ENCODE results near the gene TRAPPC2.
"Not testable (repeated sequence)": the region's sequence is repeated elsewhere in the genome, so short reads cannot be mapped to it uniquely, and the experiment has no call there.

TRAPPC2 gene

GRCh38 chrX:13742397-13743176, 8.2 kb upstream of the TRAPPC2 start:
- peak in 2 of 6 experiments; percentile 12 to 17 for DNase-seq

GRCh38 chrX:13741695-13742094, 7.3 kb upstream of the TRAPPC2 start:
- no peak for DNase-seq

GRCh38 chrX:13733506-13733905, 914 bp downstream of the TRAPPC2 start:
- no peak for DNase-seq

GRCh38 chrX:13732246-13733067, 2.0 kb downstream of the TRAPPC2 start:
- DNase-seq: no peak

DNA sequence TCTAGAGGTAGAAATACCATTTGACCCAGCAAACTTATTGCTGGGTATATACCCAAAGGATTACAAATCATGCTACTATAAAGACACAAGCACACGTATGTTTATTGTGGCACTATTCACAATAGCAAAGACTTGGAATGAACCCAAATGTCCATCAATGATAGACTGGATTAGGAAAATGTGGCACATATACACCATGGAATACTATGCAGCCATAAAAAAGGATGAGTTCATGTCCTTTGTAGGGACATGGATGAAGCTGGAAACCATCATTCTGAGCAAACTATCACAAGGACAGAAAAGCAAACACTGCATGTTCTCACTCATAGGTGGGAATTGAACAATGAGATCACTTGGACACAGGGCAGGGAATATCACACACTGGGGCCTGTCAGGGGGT, 3.9 kb downstream of the TRAPPC2 start:
- DNase-seq: not testable (repeated sequence)

DNA sequence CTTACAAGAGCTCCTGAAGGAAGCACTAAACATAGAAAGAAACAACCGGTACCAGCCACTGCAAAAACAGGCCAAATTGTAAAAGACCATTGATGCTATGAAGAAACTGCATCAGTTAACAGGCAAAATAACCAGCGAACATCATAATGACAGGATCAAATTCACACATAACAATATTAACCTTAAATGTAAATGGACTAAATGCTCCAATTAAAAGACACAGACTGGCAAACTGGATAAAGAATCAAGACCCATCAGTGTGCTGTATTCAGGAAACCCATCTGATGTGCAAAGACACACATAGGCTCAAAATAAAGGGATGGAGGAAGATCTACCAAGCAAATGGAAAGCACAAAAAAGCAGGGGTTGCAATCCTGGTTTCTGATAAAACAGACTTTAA, 7.8 kb downstream of the TRAPPC2 start:
- DNase-seq: not testable (repeated sequence)

- DNase-seq: peak in 4 of 6 experiments; percentile 0 to 36 (median 9)
These were observed 9.5 kb downstream of the TRAPPC2 start for GRCh38 chrX:13724878-13725277.

DNA sequence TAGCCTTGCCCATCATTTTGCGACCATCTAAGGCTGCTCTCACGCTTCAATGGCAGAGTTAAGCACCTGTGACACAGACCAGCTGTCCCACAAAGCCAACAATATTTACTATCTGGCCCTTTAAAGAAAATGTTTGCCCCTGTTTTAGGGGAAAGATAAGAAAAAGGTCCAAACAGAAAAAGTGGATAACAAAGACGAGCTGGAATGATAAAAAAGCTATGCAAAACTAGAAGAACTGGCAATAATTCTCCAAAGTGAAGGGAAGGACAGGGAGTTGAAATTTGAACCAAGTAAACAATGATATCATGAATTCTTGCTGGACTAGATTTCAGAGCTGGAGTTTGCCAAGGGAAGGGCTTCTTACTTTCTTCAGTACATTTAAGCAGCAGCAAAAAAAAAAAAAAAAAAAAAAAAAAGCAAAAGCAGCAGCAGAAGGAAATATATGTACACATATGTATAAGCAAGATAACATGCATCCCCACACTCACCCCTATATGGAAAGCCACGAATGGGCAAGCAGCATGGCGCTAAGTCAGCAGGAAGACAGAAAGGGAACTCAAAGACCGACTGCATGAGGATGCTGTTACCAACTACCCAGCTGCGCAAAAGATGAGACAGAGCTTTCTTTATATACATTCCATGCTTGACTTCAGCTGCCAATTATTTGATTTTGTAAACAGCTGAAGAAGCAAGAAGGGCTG, 12.5 kb downstream of the TRAPPC2 start:
- no peak for DNase-seq

GRCh38 chrX:13721371-13721770, 13.0 kb downstream of the TRAPPC2 start:
- no peak for DNase-seq

- DNase-seq: no peak
These were observed 15.1 kb downstream of the TRAPPC2 start for GRCh38 chrX:13719192-13719856.

- DNase-seq: no peak
These were observed 16.5 kb downstream of the TRAPPC2 start for GRCh38 chrX:13717700-13718472.

GRCh38 chrX:13716905-13717304, 17.5 kb downstream of the TRAPPC2 start:
- peak in 4 of 6 experiments; percentile 3 to 23 (median 16) for DNase-seq

- no peak for DNase-seq
These were observed 18.0 kb downstream of the TRAPPC2 start for GRCh38 chrX:13716455-13716854.

DNA sequence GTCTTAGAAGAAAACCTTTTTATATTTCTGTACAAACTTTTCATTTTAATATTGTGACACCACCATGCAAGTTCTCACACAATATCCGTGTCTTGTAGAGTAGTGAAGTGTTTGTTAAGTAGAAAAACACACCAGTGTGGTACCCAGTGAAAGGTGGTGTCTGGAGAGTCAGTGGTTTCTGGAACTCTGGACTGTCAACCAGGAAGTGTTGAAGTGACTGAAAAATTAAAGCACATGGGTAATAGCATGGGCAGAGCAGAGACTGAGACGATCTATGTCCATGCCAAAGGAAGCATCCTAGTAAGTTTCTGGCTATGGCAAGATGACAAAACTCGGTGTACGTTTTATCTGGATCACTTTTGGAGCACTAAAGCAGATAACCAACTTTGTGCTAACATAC, 23.3 kb downstream of the TRAPPC2 start:
- no peak for DNase-seq

DNA sequence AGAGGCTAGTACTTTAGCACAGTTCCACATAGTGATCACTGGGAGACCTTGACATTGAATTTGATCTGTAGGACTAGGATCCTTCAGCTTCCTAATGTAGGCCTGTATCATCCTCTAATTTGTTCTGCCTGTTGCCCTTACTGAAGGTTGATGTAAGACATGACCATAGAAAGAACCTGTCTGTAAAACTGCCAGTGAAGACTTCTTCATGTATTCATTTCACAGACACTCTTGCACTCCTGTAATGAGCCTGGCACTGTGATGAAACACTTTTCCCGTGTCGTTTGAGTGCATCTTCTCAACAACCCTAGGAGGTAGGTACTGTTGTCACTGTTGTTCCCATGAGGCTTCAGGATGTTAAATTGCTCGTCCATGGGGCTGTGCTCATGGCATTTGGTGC, 30.8 kb downstream of the TRAPPC2 start:
- no peak for DNase-seq

GRCh38 chrX:13703135-13703534, 31.3 kb downstream of the TRAPPC2 start:
- DNase-seq: no peak

DNA sequence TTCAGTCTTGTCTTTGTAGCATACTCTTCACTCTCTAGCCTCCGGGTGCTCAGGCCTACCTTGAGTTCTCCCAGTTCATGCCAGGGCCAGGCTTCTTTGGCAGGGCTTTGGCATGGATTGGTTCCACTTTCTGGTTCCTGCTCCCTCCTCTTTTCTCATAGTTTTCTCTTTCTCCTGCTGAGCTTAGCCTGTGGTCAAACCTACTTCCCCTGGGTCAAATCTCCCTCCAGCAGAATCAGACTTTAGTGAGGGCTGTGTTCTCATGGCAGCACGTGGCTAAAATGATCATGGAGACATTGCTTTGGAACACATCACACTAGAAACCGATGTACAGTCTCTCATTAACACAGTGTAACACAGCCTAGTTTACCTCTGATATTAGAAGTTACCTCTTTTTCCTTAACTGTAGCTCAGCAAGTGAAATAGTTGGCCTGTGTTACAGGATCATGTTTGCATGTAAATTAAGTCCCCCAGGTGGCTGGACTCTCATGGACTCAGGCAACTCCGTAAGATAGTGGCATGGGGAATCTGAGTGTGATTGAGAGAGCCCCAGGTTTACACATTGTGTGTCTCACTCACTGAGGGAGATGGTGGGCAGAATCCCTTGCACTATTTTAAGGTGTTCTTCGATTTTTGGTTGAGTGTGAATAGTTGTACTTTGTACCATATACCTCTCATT, 32.2 kb downstream of the TRAPPC2 start:
- no peak for DNase-seq

- no peak for DNase-seq
These were observed 34.0 kb downstream of the TRAPPC2 start for GRCh38 chrX:13700380-13700779.

- no peak for DNase-seq
These were observed 35.1 kb downstream of the TRAPPC2 start for GRCh38 chrX:13699183-13699826.

- no peak for DNase-seq
These were observed 36.0 kb downstream of the TRAPPC2 start for GRCh38 chrX:13698432-13698831.

- no peak for DNase-seq
These were observed 36.4 kb downstream of the TRAPPC2 start for GRCh38 chrX:13697976-13698375.
